ENCODE measurements around the gene WDR73.

DNA sequence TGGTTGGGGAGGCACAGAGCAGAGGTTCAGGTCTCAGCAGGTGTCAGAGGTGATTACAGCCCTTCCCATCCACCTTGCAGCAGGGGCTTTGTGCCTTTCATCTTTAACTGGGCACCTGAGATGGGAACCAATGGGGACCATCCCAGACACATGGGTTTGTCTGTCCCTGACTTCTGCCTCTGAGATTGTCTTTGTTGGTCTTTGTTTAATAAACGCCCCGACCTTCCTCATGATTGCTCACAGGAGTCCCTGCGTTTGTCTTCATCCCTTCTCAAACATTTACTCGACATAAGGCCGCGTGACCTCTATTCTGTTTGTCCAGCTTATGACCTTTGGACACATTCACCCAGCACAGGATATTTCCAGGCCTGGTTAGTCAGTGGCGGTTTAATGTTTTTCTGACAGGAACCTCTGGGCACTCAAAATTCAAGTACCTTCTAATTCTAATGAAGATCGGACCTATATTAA is 47.4 kb downstream of the WDR73 start:
- TF ChIP-seq, protein P1, sequence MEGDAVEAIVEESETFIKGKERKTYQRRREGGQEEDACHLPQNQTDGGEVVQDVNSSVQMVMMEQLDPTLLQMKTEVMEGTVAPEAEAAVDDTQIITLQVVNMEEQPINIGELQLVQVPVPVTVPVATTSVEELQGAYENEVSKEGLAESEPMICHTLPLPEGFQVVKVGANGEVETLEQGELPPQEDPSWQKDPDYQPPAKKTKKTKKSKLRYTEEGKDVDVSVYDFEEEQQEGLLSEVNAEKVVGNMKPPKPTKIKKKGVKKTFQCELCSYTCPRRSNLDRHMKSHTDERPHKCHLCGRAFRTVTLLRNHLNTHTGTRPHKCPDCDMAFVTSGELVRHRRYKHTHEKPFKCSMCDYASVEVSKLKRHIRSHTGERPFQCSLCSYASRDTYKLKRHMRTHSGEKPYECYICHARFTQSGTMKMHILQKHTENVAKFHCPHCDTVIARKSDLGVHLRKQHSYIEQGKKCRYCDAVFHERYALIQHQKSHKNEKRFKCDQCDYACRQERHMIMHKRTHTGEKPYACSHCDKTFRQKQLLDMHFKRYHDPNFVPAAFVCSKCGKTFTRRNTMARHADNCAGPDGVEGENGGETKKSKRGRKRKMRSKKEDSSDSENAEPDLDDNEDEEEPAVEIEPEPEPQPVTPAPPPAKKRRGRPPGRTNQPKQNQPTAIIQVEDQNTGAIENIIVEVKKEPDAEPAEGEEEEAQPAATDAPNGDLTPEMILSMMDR (conservative IDR thresholded peaks at IDR 0.05): no peak
- no peak for TF ChIP-seq EZH2 (IDR thresholded peaks at IDR 0.05; ENCODE audit: low read depth)
